Chondrocyte (in vitro differentiated cells): ENCODE data around the gene ASB3. TPM values are rescaled to one million over a fixed set of nuclear protein-coding genes. Genes with fewer than 3 reads are reported as not detected.

Source experiments
- DNase-seq: peaks from one replicate; pipeline ENCODE4 v3.0.0; 2021; ENCODE audit warnings: mixed read lengths, low spot score
- H3K27ac Mint-ChIP-seq: one replicate; pipeline ENCODE4 v1.8.0; 2021; ENCODE audit warnings: mild to moderate bottlenecking, moderate library complexity, mixed read lengths; ENCODE audit not compliant: unreplicated experiment
- H3K27me3 Mint-ChIP-seq: 2 replicates; pipeline ENCODE4 v1.8.0; 2021; ENCODE audit warnings: low read depth, mixed read lengths
- H3K36me3 Mint-ChIP-seq: 2 replicates; pipeline ENCODE4 v1.8.0; 2021; ENCODE audit warnings: low read depth, mixed read lengths
- H3K4me1 Mint-ChIP-seq: 2 replicates; pipeline ENCODE4 v1.8.0; 2021; ENCODE audit warnings: low read depth, mild to moderate bottlenecking, mixed read lengths
- H3K4me3 Mint-ChIP-seq: one replicate; pipeline ENCODE4 v1.8.0; 2021; ENCODE audit warnings: mild to moderate bottlenecking, moderate library complexity, mixed read lengths; ENCODE audit not compliant: unreplicated experiment
- H3K9me3 Mint-ChIP-seq: 2 replicates; pipeline ENCODE4 v1.8.0; 2021; ENCODE audit warnings: low read depth, mixed read lengths
- total RNA-seq: library from RNA; stranded (reverse); gene quantifications from 3 replicates; pipeline ENCODE4 v1.2.1, GENCODE V29; 2021
- TF ChIP-seq, protein P1 (sequence below): fragments of 200-600 bp; sonication (generic); IDR thresholded peaks from 2 replicates; pipeline ENCODE4 v1.5.0; 2021; ENCODE audit warnings: antibody characterized with exemption, mild to moderate bottlenecking, moderate library complexity

The ASB3 gene
- total RNA-seq, 1 donor from 2014 or later, result 20.9 TPM

DNA sequence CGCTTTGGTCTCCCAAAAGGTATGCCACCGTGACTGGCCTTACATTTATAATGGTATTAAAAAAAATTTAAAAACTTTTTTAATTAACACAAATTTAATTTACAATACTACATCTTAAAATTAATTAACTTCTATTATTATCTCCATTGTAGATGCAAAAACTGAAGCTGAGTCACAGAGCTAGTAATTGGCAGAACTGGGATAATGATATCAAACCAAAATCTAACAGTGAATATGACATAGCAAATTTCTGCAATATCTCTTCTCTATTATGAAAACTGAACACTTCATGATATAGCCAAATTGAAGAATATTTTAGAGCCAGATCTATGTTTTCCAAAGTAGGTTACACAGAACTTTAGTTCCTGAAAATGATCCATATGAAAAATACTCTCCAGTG lies 85.5 kb downstream of the ASB3 start:
- Mint-ChIP-seq H3K36me3 (peaks cover 4% of the 10 kb centered on the region), H3K9me3 (no peaks in the 10 kb centered on the region), H3K4me3 (no peak overlapping the region), H3K27ac (no peak overlapping the region), H3K27me3 (no peaks in the 10 kb centered on the region), H3K4me1 (no peaks in the 10 kb centered on the region)
- TF ChIP-seq, protein P1, sequence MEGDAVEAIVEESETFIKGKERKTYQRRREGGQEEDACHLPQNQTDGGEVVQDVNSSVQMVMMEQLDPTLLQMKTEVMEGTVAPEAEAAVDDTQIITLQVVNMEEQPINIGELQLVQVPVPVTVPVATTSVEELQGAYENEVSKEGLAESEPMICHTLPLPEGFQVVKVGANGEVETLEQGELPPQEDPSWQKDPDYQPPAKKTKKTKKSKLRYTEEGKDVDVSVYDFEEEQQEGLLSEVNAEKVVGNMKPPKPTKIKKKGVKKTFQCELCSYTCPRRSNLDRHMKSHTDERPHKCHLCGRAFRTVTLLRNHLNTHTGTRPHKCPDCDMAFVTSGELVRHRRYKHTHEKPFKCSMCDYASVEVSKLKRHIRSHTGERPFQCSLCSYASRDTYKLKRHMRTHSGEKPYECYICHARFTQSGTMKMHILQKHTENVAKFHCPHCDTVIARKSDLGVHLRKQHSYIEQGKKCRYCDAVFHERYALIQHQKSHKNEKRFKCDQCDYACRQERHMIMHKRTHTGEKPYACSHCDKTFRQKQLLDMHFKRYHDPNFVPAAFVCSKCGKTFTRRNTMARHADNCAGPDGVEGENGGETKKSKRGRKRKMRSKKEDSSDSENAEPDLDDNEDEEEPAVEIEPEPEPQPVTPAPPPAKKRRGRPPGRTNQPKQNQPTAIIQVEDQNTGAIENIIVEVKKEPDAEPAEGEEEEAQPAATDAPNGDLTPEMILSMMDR, result no peak
- no peak for DNase-seq

DNA sequence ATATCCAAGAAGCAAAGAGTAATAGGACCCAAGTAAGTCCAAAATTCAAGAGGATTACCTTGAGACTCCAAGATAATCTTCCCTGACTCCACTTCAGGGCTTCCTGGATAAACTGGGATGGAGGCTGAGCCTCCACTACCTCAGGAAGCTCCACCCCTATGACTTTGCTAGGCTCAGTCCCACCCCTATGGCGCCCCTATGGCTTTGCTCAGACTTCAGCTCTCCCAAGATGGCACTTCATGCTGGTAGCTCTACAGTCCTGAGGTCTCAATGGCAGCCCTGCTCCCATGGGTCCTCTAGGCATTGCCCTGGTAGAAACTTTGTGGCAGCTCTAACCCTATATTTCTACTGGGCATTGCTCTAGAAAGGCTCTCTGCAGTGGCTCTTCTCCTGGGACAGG lies 89.1 kb downstream of the ASB3 start:
- TF ChIP-seq, protein P1, result no peak
- H3K4me3 Mint-ChIP-seq, result no peak overlapping the region
- peaks cover 8% of the 10 kb centered on the region for H3K4me1 Mint-ChIP-seq

DNA sequence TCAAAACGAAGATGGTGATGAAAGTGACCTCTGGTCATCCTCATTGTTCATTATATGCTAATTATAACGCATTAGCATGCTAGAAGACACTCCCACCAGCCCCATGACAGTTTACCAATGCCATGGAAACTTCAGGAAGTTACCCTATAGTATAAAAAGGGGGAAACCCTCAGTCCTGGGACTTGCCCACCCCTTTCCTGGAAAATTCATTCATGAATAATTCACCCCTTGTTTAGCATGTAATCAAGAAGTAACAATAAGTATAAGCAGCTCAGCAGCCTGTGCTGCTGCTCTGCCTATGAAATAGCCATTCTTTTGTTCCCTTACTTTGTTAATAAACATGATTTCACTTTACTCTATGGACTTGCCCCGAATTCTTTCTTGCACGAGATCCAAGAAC lies 89.7 kb downstream of the ASB3 start:
- H3K4me1 Mint-ChIP-seq, result peaks cover 8% of the 10 kb centered on the region
- no peak for DNase-seq
- H3K36me3 Mint-ChIP-seq, result peaks cover 7% of the 10 kb centered on the region
- H3K27ac Mint-ChIP-seq, result no peak overlapping the region
- TF ChIP-seq, protein P1, result no peak
- H3K4me3 Mint-ChIP-seq, result no peak overlapping the region
- H3K9me3 Mint-ChIP-seq, result no peaks in the 10 kb centered on the region
- no peaks in the 10 kb centered on the region for H3K27me3 Mint-ChIP-seq

More for the DNA sequence above, 89.1 kb downstream of the ASB3 start:
- DNase-seq, result no peak
- Mint-ChIP-seq H3K27ac (no peak overlapping the region), H3K36me3 (peaks cover 7% of the 10 kb centered on the region), H3K27me3 (no peaks in the 10 kb centered on the region), H3K9me3 (no peaks in the 10 kb centered on the region)

DNA sequence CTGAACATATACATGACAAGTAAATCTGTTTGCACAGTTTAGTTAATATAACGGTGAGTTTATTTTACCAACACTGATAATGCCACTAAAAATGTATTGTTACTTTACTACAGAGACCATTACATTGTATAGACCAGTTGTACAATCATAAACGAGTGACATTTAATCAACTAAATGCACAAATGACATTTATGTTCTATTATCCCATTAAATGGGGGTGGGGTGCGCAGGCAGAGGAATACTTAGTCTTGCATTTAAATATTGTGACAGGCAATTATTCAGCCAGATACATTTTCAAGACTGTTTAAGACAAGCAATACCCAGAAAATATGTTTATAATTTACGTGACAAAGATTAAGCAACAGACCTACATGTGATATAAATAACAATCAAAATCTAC lies 91.2 kb downstream of the ASB3 start:
- peaks cover 8% of the 10 kb centered on the region for H3K4me1 Mint-ChIP-seq
- H3K9me3 Mint-ChIP-seq, result no peaks in the 10 kb centered on the region
- H3K36me3 Mint-ChIP-seq, result peaks cover 7% of the 10 kb centered on the region
- no peak overlapping the region for H3K4me3 Mint-ChIP-seq
- TF ChIP-seq, protein P1, result no peak
- no peak overlapping the region for H3K27ac Mint-ChIP-seq
- H3K27me3 Mint-ChIP-seq, result no peaks in the 10 kb centered on the region
- no peak for DNase-seq

DNA sequence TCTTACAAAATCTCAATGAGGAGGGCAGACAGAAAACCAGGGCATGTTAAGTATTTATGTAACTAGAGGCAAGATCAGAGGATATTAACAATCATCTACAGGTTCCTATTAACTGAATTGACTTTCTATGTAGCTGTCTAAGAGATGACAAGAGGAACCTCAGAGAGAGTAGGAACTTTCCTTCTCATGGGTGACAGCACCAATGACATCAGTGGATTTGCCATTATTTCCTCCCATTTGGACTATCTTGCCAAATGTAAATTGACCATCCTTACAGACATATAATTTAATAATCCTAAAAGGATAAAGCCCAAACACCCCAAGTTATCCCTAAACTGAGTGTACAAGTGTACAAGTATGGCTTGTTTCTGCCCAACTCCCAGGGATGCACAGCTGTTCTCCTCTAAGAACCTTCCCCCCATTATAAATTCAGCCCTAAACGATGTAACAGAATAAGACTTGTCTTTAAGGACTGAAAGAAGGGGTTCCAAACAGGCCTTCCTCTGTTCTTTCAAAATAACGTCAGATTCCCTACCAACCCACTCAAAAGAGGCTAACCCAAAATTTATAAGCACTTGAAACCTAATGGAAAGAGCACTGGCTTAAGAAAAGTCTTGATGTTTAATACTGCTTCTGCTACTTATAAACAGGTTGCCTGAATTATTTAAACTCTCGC lies 92.5 kb downstream of the ASB3 start:
- TF ChIP-seq, protein P1, result no peak
- H3K27me3 Mint-ChIP-seq, result no peaks in the 10 kb centered on the region
- DNase-seq, result no peak
- H3K9me3 Mint-ChIP-seq, result no peaks in the 10 kb centered on the region
- H3K36me3 Mint-ChIP-seq, result peaks cover 10% of the 10 kb centered on the region
- H3K4me1 Mint-ChIP-seq, result peaks cover 8% of the 10 kb centered on the region
- H3K27ac Mint-ChIP-seq, result no peak overlapping the region
- no peak overlapping the region for H3K4me3 Mint-ChIP-seq
